HepG2 (cell line): ENCODE data around the gene SPOCD1. TPM values are rescaled to one million over a fixed set of nuclear protein-coding genes. Genes with fewer than 3 reads are reported as not detected.

Source experiments
- ATAC-seq: fragments of 200-7000 bp; cut with Tn5 transposase; 3 replicates; pipeline ENCODE4 v1.9.1; 2020; ENCODE audit warnings: mild to moderate bottlenecking, moderate library complexity
- BruUV-seq: library from RNA; stranded (reverse); fragments of 400-500 nt; replicated peaks from 2 replicates; lab custom pipeline; 2021; lab: Mats Ljungman, UMichigan
- CTCF ChIA-PET: fragments of 300-600 bp; formaldehyde crosslinking; extraction: SDS; loops from one replicate; lab custom pipeline; 2021; ENCODE audit warnings: low total read pairs, inconsistent platforms, low intra/inter-chr PET ratio; lab: Yijun Ruan, JAX
- POLR2A ChIA-PET: fragments of 350-600 bp; sonication (Branson Sonifier 250); formaldehyde crosslinking; loops from one replicate; lab custom pipeline; 2020; ENCODE audit warnings: antibody characterized with exemption, inconsistent platforms; lab: Yijun Ruan, JAX
- DNase-seq: peaks from one replicate; pipeline ENCODE4 v3.0.0-alpha.2; 2015; ENCODE audit warnings: low spot score
- FAIRE-seq: peaks from 3 replicates; lab custom pipeline; 2011; peaks lifted over from hg19 to GRCh38; lab: Jason Lieb, UNC
- H2AFZ ChIP-seq: one replicate; pipeline ENCODE4 v1.6.1; 2011; ENCODE audit warnings: low read length, inconsistent platforms
- H3K27ac ChIP-seq: fragments of 300-600 bp; 3 replicates; pipeline ENCODE4 v1.8.0; 2011; ENCODE audit warnings: mixed run types, mild to moderate bottlenecking, mixed read lengths, low read length, inconsistent platforms; ENCODE audit not compliant: insufficient read depth; ENCODE audit errors: extremely low read length
- H3K27me3 ChIP-seq, 2 experiments: fragments of 200-600 bp in 1 of 2; 2 replicates in 1 of 2; 3 replicates in 1 of 2; pipeline versions ENCODE4 v1.6.0 to v1.8.0; 2011; ENCODE audit warnings: low read length in 2 of 2, mild to moderate bottlenecking in 2 of 2, moderate library complexity in 2 of 2, inconsistent platforms in 1 of 2; ENCODE audit not compliant: insufficient read depth in 2 of 2, control insufficient read depth in 1 of 2
- H3K36me3 ChIP-seq, 2 experiments: fragments of 200-600 bp in 1 of 2; replicated peaks in 1 of 2; 2 replicates in 1 of 2; 3 replicates in 1 of 2; pipeline versions ENCODE4 v1.5.1 to v1.8.0; 2011; ENCODE audit warnings: low read length in 2 of 2, inconsistent platforms in 1 of 2; ENCODE audit not compliant: insufficient read depth in 2 of 2, control insufficient read depth in 1 of 2
- H3K4me1 ChIP-seq: 2 replicates; pipeline ENCODE4 v1.5.1; 2012; ENCODE audit warnings: low read length, inconsistent platforms; ENCODE audit not compliant: insufficient read depth
- H3K4me2 ChIP-seq: 2 replicates; pipeline ENCODE4 v1.6.0; 2011; ENCODE audit warnings: low read depth, low read length, inconsistent platforms
- H3K4me3 ChIP-seq, 3 experiments: fragments of 200-600 bp in 1 of 3; sonication (generic), shearing (Covaris generic) in 1 of 3; replicated peaks in 1 of 3; 2 replicates each; pipeline ENCODE4 v1.5.1; 2011 to 2016; ENCODE audit warnings: low read length in 3 of 3, inconsistent platforms in 2 of 3, low read depth in 2 of 3, mild to moderate bottlenecking in 2 of 3, control low read depth in 1 of 3, mixed read lengths in 1 of 3; ENCODE audit not compliant: insufficient read depth in 1 of 3
- H3K79me2 ChIP-seq: one replicate; pipeline ENCODE4 v1.6.1; 2011; ENCODE audit warnings: low read length, inconsistent platforms; ENCODE audit not compliant: insufficient read depth
- H3K9ac ChIP-seq: 2 replicates; pipeline ENCODE4 v1.6.0; 2011; ENCODE audit warnings: mild to moderate bottlenecking, low read depth, low read length, inconsistent platforms; ENCODE audit not compliant: insufficient read depth
- H3K9me3 ChIP-seq: 2 replicates; pipeline ENCODE4 v1.5.1; 2012; ENCODE audit warnings: mild to moderate bottlenecking, low read length
- H4K20me1 ChIP-seq: 2 replicates; pipeline ENCODE4 v1.6.0; 2011; ENCODE audit warnings: inconsistent platforms, mild to moderate bottlenecking, low read length, moderate library complexity; ENCODE audit not compliant: insufficient read depth
- ADNP ChIP-seq: sonication (generic); formaldehyde crosslinking; IDR thresholded peaks from 2 replicates; pipeline ENCODE4 v1.4.0; 2020; ENCODE audit warnings: missing genetic modification reagents
- AGO1 ChIP-seq: fragments of 200-400 bp; formaldehyde crosslinking; IDR thresholded peaks from 2 replicates; pipeline ENCODE4 v1.6.1; 2017; ENCODE audit warnings: mild to moderate bottlenecking, low read depth, low read length, moderate library complexity; ENCODE audit not compliant: poor library complexity, severe bottlenecking
- ARNT2 ChIP-seq: sonication (generic); formaldehyde crosslinking; IDR thresholded peaks from 2 replicates; pipeline ENCODE4 v1.8.0; 2022; ENCODE audit warnings: mild to moderate bottlenecking, low read depth, missing genetic modification reagents, moderate library complexity
- FOXA3 ChIP-seq: IDR thresholded peaks from 2 replicates; pipeline ENCODE4 v1.6.1; 2016; ENCODE audit warnings: missing genetic modification reagents, missing compliant biosample characterization
- FOXK2 ChIP-seq: fragments of 450-650 bp; IDR thresholded peaks from 2 replicates; pipeline ENCODE4 v1.6.1; 2016
- FOXO4 ChIP-seq: sonication (generic); formaldehyde crosslinking; conservative IDR thresholded peaks from 2 replicates; pipeline ENCODE4 v1.8.1; 2023; ENCODE audit warnings: missing genetic modification reagents
- GATA4 ChIP-seq: sonication (generic); IDR thresholded peaks from 2 replicates; pipeline ENCODE4 v1.6.1; 2016; ENCODE audit warnings: antibody characterized with exemption, low read depth, borderline replicate concordance
- GMEB2 ChIP-seq: IDR thresholded peaks from 2 replicates; pipeline ENCODE4 v1.6.1; 2016; ENCODE audit warnings: missing biosample characterization, missing genetic modification reagents, low read depth
- MTF1 ChIP-seq: sonication (generic); formaldehyde crosslinking; IDR thresholded peaks from 2 replicates; pipeline ENCODE4 v1.5.0; 2020; ENCODE audit warnings: missing genetic modification reagents
- NPAS2 ChIP-seq: sonication (generic); formaldehyde crosslinking; IDR thresholded peaks from 2 replicates; pipeline ENCODE4 v1.8.0; 2022; ENCODE audit warnings: mild to moderate bottlenecking, missing genetic modification reagents, borderline replicate concordance
- PRPF4 ChIP-seq: fragments of 200-400 bp; formaldehyde crosslinking; IDR thresholded peaks from 2 replicates; pipeline ENCODE4 v1.6.1; 2016; ENCODE audit warnings: low read length, low read depth; ENCODE audit not compliant: poor library complexity, severe bottlenecking
- RARG ChIP-seq: sonication (generic); formaldehyde crosslinking; IDR thresholded peaks from 2 replicates; pipeline ENCODE4 v1.4.0; 2020; ENCODE audit warnings: low read depth, mild to moderate bottlenecking, missing genetic modification reagents
- ZNF18 ChIP-seq: sonication (generic); formaldehyde crosslinking; IDR thresholded peaks from 2 replicates; pipeline ENCODE4 v1.8.0; 2022; ENCODE audit warnings: mild to moderate bottlenecking, missing genetic modification reagents; ENCODE audit not compliant: insufficient replicate concordance
- ZNF432 ChIP-seq: sonication (generic); formaldehyde crosslinking; IDR thresholded peaks from 2 replicates; pipeline ENCODE4 v1.5.0; 2020; ENCODE audit warnings: missing genetic modification reagents, mild to moderate bottlenecking, borderline replicate concordance
- ZNF446 ChIP-seq: sonication (generic); formaldehyde crosslinking; IDR thresholded peaks from 2 replicates; pipeline ENCODE4 v1.5.0; 2020; ENCODE audit warnings: mild to moderate bottlenecking, missing genetic modification reagents
- ZNF460 ChIP-seq: sonication (generic); formaldehyde crosslinking; IDR thresholded peaks from 2 replicates; pipeline ENCODE4 v1.5.1; 2020; ENCODE audit warnings: missing genetic modification reagents, mild to moderate bottlenecking, borderline replicate concordance
- WGBS: methylation state at CpG from one replicate; pipeline ENCODE4 v1.1.6; 2017; ENCODE audit warnings: low lambda C conversion rate; 5-methylcytosine and 5-hydroxymethylcytosine counted together
- in situ Hi-C: cut with HindIII; loops from 2 replicates; pipeline ENCODE4 v1.10.0; 2017; ENCODE audit warnings: low pct_unique_long_range_greater_than_20kb; ENCODE audit not compliant: extremely low pct_ligation_motif_present
- intact Hi-C: fragments of 100-400 bp; cut with micrococcal nuclease; formaldehyde crosslinking; loops from one replicate; pipeline ENCODE4 v1.10.0; 2022; ENCODE audit not compliant: unreplicated experiment
- polyA plus RNA-seq, 8 experiments: library from polyadenylated mRNA; depleted of rRNA in 3 of 8; stranded (reverse) in 7 of 8; unstranded in 1 of 8; fragments of >200 nt; fragmentation: Illumina TruSeq in 4 of 8; extraction: Trizol in 4 of 8; gene quantifications; 2 replicates each; pipeline versions ENCODE4 v1.2.1 to v1.2.3, GENCODE V29; 2011 to 2016; ENCODE audit warnings: low read depth in 4 of 8, missing spikeins in 1 of 8, mixed read lengths in 1 of 8; ENCODE audit not compliant: insufficient read depth in 1 of 8
- total RNA-seq, 5 experiments: library from RNA; depleted of rRNA; stranded (reverse); fragments of >200 nt; fragmentation: Illumina TruSeq; extraction: Trizol; gene quantifications; 2 replicates each; pipeline ENCODE4 v1.2.3, GENCODE V29; 2016; ENCODE audit warnings: low read depth in 1 of 5

Gene SPOCD1
- total and polyA plus RNA-seq, 2 of the 13 experiments (the other 11 are each of a cell fraction or from before 2014, with no cell fraction given), result 0.24 to 0.29 TPM

GRCh38 chr1:31780632-31781031, 35.2 kb downstream of the SPOCD1 start:
- no peak overlapping the region for H3K27ac ChIP-seq
- no TSS peak for BruUV-seq
- no peak overlapping the region for H3K4me3 ChIP-seq
- no peaks in the 10 kb centered on the region for H4K20me1 ChIP-seq
- in situ Hi-C loops, result no loop called here
- FAIRE-seq, result no peak
- H3K9ac ChIP-seq, result no peak overlapping the region
- H2AFZ ChIP-seq, result no peak overlapping the region
- H3K27me3 ChIP-seq, result peaks cover 7 to 29% of the 10 kb centered on the region in 2 experiments
- TF ChIP-seq FOXA3 (CRISPR knock-in tag) (no peak), ZNF432 (no peak), GMEB2 (CRISPR knock-in tag) (no peak), NPAS2 (CRISPR knock-in tag) (no peak), FOXO4 (no peak), ZNF446 (CRISPR knock-in tag) (no peak), ARNT2 (no peak), FOXK2 (no peak), MTF1 (CRISPR knock-in tag) (no peak), RARG (no peak), GATA4 (no peak), ZNF18 (CRISPR knock-in tag) (no peak), ADNP (no peak), AGO1 (no peak), ZNF460 (CRISPR knock-in tag) (no peak), PRPF4 (no peak)
- TF ChIP-seq, all 625 proteins: peak for 0
- Histone ChIP-seq H3K4me1 (no peaks in the 10 kb centered on the region), H3K4me2 (no peak overlapping the region), H3K36me3 (no peaks in the 10 kb centered on the region), H3K9me3 (no peaks in the 10 kb centered on the region), H3K79me2 (no peaks in the 10 kb centered on the region)
- DNase-seq, result no peak
- WGBS, result 57% methylated on average over 2 of the region's 2 CpGs
- ChIA-PET POLR2A (no interaction called here), CTCF (no interaction called here)
- intact Hi-C loops, result no loop called here
- no peak for ATAC-seq
